OCI-LY7 (cell line): ENCODE data around the gene PLTP. TPM values are rescaled to one million over a fixed set of nuclear protein-coding genes. Genes with fewer than 3 reads are reported as not detected.
A peak's percentile ranks its signal among the peaks of the same experiment; 100 is the strongest.

Source experiments
- BruUV-seq: library from RNA; stranded (reverse); fragments of 400-500 nt; replicated peaks from 2 replicates; lab custom pipeline; 2021; lab: Mats Ljungman, UMichigan
- CTCF ChIA-PET: fragments of 300-600 bp; sonication (Branson Sonifier 250); formaldehyde crosslinking; loops from one replicate; lab custom pipeline; 2022; ENCODE audit warnings: antibody characterized with exemption; ENCODE audit not compliant: unreplicated experiment; lab: Charles Lee
- POLR2A ChIA-PET: fragments of 300-600 bp; sonication (Branson Sonifier 250); formaldehyde crosslinking; loops from one replicate; lab custom pipeline; 2022; ENCODE audit warnings: antibody characterized with exemption; lab: Charles Lee
- DNase-seq: peaks from one replicate; pipeline ENCODE4 v3.0.0-alpha.2; 2015; ENCODE audit warnings: low spot score
- H2AFZ ChIP-seq: fragments of 200-600 bp; sonication (generic), shearing (Covaris generic); 2 replicates; pipeline ENCODE4 v1.6.1; 2014; ENCODE audit warnings: mild to moderate bottlenecking, antibody characterized with exemption, low read length, moderate library complexity
- H3K27ac ChIP-seq: fragments of 200-600 bp; sonication (generic); 2 replicates; pipeline ENCODE4 v1.5.1; 2014; ENCODE audit warnings: mixed run types, low read depth, mild to moderate bottlenecking, moderate library complexity, low read length, inconsistent platforms; ENCODE audit not compliant: poor library complexity, severe bottlenecking
- H3K36me3 ChIP-seq: fragments of 200-600 bp; sonication (generic); 2 replicates; pipeline ENCODE4 v1.6.1; 2014; ENCODE audit warnings: mild to moderate bottlenecking, antibody characterized with exemption, low read length, moderate library complexity, mixed read lengths; ENCODE audit not compliant: insufficient read depth
- H3K4me1 ChIP-seq: fragments of 200-600 bp; sonication (generic); 2 replicates; pipeline ENCODE4 v1.5.1; 2014; ENCODE audit warnings: mild to moderate bottlenecking, low read length; ENCODE audit not compliant: insufficient read depth, poor library complexity, severe bottlenecking
- H3K4me2 ChIP-seq: fragments of 200-600 bp; sonication (generic); 2 replicates; pipeline ENCODE4 v1.6.1; 2014; ENCODE audit warnings: mild to moderate bottlenecking, low read length
- H3K4me3 ChIP-seq: fragments of 200-600 bp; sonication (generic); 2 replicates; pipeline ENCODE4 v1.5.1; 2014; ENCODE audit warnings: mild to moderate bottlenecking, low read depth, low read length; ENCODE audit not compliant: poor library complexity, severe bottlenecking
- H3K79me2 ChIP-seq: fragments of 200-600 bp; sonication (generic); 2 replicates; pipeline ENCODE4 v1.6.1; 2016; ENCODE audit warnings: low read depth, mild to moderate bottlenecking, low read length, moderate library complexity, mixed read lengths; ENCODE audit not compliant: insufficient read depth
- H3K9me2 ChIP-seq: fragments of 200-600 bp; sonication (generic); 2 replicates; pipeline ENCODE4 v1.6.1; 2016; ENCODE audit warnings: mild to moderate bottlenecking, low read length, mixed read lengths; ENCODE audit not compliant: insufficient read depth
- H3K9me3 ChIP-seq: fragments of 200-600 bp; sonication (generic); 2 replicates; pipeline ENCODE4 v1.6.1; 2014; ENCODE audit warnings: mild to moderate bottlenecking, mixed run types, low read length, mixed read lengths
- H4K20me1 ChIP-seq: fragments of 200-600 bp; sonication (generic); 2 replicates; pipeline ENCODE4 v1.6.1; 2014; ENCODE audit warnings: mild to moderate bottlenecking, antibody characterized with exemption, low read length, moderate library complexity, mixed read lengths; ENCODE audit not compliant: insufficient read depth
- EZH2phosphoT487 ChIP-seq: fragments of 200-600 bp; sonication (generic); IDR thresholded peaks from 2 replicates; pipeline ENCODE4 v1.6.1; 2018; ENCODE audit warnings: low read depth, borderline replicate concordance, mild to moderate bottlenecking, mixed run types, antibody characterized with exemption, low read length, moderate library complexity, mixed read lengths
- intact Hi-C: fragments of 100-400 bp; cut with micrococcal nuclease; formaldehyde crosslinking; loops from one replicate; pipeline ENCODE4 v1.10.0; 2022; ENCODE audit not compliant: unreplicated experiment
- total RNA-seq, 2 experiments: library from RNA; depleted of rRNA in 1 of 2; stranded (reverse); fragments of >200 nt in 1 of 2; shearing (Covaris generic) in 1 of 2; gene quantifications; 2 replicates each; pipeline ENCODE4 v1.2.3, GENCODE V29; 2014 to 2022
- TF ChIP-seq, protein P1 (sequence below): fragments of 200-600 bp; sonication (generic); conservative IDR thresholded peaks from 2 replicates; pipeline ENCODE4 v1.5.1; 2014; ENCODE audit warnings: mild to moderate bottlenecking, antibody characterized with exemption, low read length, moderate library complexity, mixed read lengths

Gene PLTP
- total RNA-seq, 2 experiments from 2014 or later, result 12.7 to 17.1 TPM

DNA sequence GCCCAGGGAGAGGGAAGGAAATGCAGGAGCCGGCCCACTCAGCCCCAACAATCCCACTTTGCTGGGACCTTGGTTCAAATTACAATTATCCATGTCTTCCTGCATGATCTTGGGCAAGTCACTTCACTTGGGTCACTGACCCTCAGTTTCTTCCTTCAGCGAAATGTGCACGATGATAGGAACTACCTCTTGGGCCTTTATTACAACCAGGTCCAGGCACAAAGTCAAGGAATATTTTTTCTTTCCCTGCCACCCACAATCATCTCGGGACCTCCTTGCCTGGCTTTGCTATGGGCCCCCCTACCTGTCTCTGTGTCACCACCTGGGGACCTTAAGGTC is 358 bp upstream of the PLTP start:
- no peak overlapping the region for H2AFZ ChIP-seq
- H3K9me2 ChIP-seq, result no peaks in the 10 kb centered on the region
- H3K36me3 ChIP-seq, result no peaks in the 10 kb centered on the region
- intact Hi-C loops, result no loop called here
- no peak for DNase-seq
- ChIA-PET CTCF (no interaction called here), POLR2A (no interaction called here)
- no peaks in the 10 kb centered on the region for H3K9me3 ChIP-seq
- peaks cover 14% of the 10 kb centered on the region for H3K4me1 ChIP-seq
- no peaks in the 10 kb centered on the region for H3K79me2 ChIP-seq
- no peaks in the 10 kb centered on the region for H4K20me1 ChIP-seq
- no peak overlapping the region for H3K4me3 ChIP-seq
- TF ChIP-seq EZH2phosphoT487, result no peak
- TF ChIP-seq, protein P1, sequence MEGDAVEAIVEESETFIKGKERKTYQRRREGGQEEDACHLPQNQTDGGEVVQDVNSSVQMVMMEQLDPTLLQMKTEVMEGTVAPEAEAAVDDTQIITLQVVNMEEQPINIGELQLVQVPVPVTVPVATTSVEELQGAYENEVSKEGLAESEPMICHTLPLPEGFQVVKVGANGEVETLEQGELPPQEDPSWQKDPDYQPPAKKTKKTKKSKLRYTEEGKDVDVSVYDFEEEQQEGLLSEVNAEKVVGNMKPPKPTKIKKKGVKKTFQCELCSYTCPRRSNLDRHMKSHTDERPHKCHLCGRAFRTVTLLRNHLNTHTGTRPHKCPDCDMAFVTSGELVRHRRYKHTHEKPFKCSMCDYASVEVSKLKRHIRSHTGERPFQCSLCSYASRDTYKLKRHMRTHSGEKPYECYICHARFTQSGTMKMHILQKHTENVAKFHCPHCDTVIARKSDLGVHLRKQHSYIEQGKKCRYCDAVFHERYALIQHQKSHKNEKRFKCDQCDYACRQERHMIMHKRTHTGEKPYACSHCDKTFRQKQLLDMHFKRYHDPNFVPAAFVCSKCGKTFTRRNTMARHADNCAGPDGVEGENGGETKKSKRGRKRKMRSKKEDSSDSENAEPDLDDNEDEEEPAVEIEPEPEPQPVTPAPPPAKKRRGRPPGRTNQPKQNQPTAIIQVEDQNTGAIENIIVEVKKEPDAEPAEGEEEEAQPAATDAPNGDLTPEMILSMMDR, result no peak
- no peak overlapping the region for H3K27ac ChIP-seq
- no peak overlapping the region for H3K4me2 ChIP-seq
- BruUV-seq, result no TSS peak

GRCh38 chr20:45910670-45911485 is 1.1 kb downstream of the PLTP start:
- peak; percentile 100 for DNase-seq
- peak overlapping the region; percentile 63 for H3K4me2 ChIP-seq
- H3K36me3 ChIP-seq, result no peaks in the 10 kb centered on the region
- POLR2A ChIA-PET, result interaction anchor here (0.7 to 1.3 kb wide), 6 partner anchors 8 to 121 kb away, joined by 3 to 5 read pairs (median 4); no protein-coding TSS in a partner anchor
- H4K20me1 ChIP-seq, result no peaks in the 10 kb centered on the region
- no peaks in the 10 kb centered on the region for H3K9me3 ChIP-seq
- no peak overlapping the region for H3K27ac ChIP-seq
- peak overlapping the region; percentile 42 for H3K4me3 ChIP-seq
- no TSS peak for BruUV-seq
- TF ChIP-seq EZH2phosphoT487, result no peak
- TF ChIP-seq, protein P1, result no peak
- CTCF ChIA-PET, result no interaction called here
- intact Hi-C loops, result loop anchor here (2.0 kb wide), 1 partner anchor 24 kb away; the partner anchor contains the start of gene PCIF1
- H3K9me2 ChIP-seq, result no peaks in the 10 kb centered on the region
- peaks cover 14% of the 10 kb centered on the region for H3K4me1 ChIP-seq
- H2AFZ ChIP-seq, result peak overlapping the region; percentile 84
- H3K79me2 ChIP-seq, result no peaks in the 10 kb centered on the region
